ENCODE data around the gene SMPD3.
A peak's percentile ranks its signal among the peaks of the same experiment; 100 is the strongest.

SMPD3 gene

GRCh38 chr16:68319185-68319908 is 129.0 kb downstream of the SMPD3 start:
- DNase-seq = no peak

GRCh38 chr16:68313116-68313515 is 135.2 kb downstream of the SMPD3 start:
- DNase-seq = no peak

GRCh38 chr16:68310774-68311511 is 137.4 kb downstream of the SMPD3 start, which contains the start of the genes PRMT7 and SLC7A6OS:
Gene PRMT7 (plus strand): TSS chr16:68311019. CDS start chr16:68315980, 4,961 bp downstream.
Gene SLC7A6OS (minus strand): TSS chr16:68310946. CDS start chr16:68310926, 20 bp downstream.
- peak; percentile 93 for DNase-seq

GRCh38 chr16:68310437-68310773 is 137.9 kb downstream of the SMPD3 start:
- peak; percentile 39 for DNase-seq

- DNase-seq = no peak
Observed at GRCh38 chr16:68309799-68310198, 138.5 kb downstream of the SMPD3 start.

Measured in left hindlimb (tissue), 1 donor.